GM21423 (cell line): ENCODE data around the gene CDCP2.
"Not testable (repeated sequence)": the region's sequence is repeated elsewhere in the genome, so short reads cannot be mapped to it uniquely, and the experiment has no call there.

Source experiments
- ATAC-seq: cut with Tn5 transposase; IDR thresholded peaks from one replicate; pipeline ENCODE4 v1.9.1; 2021; ENCODE audit warnings: mild to moderate bottlenecking, moderate library complexity; ENCODE audit not compliant: unreplicated experiment

CDCP2 gene

DNA sequence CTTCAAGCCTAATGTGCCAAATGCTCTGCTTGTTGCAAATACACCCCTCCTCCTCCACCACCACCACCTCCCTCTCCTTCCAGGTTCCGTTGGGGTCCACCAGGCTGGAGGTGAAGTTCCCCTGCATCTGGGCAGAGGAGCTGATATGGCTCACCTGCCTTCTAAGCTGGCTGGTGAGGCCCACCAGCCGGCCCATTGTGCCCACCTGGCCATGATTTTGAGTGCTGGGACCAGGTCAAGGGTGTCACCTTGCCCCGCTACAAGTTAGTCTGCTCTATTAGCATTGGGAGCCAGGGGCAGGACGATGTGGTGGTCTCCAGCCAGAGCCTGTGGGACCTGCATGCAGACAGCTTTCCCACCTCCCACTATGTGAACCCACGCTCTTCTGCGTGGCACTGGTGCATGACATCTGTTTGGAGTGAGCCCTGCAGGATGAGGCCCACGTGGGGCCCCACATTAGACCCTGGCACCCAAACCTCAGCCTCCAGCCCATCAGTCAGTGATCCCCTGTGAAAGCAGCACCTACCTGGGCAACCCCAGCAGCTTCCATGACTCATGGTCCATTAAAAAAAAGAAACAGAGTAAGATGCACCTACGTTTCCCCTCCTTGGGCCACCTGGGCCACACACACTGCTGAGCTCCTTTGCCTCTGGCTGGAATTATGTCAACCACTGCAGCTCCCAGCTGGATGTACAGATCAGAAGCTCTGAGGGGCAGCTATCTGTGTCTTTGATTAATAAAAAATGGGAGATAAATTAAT is 15.6 kb upstream of the CDCP2 start:
- ATAC-seq: no peak

GRCh38 chr1:54167422-54168139 is 14.8 kb upstream of the CDCP2 start:
- ATAC-seq: no peak

DNA sequence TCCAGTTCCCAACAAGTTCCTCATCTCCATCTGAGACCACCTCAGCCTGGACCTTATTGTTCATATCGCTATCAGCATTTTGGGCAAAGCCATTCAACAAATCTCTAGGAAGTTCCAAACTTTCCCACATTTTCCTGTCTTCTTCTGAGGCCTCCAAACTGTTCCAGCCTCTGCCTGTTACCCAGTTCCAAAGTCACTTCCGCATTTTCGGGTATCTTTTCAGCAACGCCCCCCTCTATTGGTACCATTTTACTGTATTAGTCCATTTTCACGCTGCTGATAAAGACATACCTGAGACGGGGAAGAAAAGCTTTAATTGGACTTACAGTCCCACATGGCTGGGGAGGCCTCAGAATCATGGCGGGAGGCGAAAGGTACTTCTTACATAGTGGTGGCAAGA is 13.6 kb upstream of the CDCP2 start:
- not testable (repeated sequence) for ATAC-seq

GRCh38 chr1:54165146-54165545 is 12.3 kb upstream of the CDCP2 start:
- ATAC-seq: no peak

DNA sequence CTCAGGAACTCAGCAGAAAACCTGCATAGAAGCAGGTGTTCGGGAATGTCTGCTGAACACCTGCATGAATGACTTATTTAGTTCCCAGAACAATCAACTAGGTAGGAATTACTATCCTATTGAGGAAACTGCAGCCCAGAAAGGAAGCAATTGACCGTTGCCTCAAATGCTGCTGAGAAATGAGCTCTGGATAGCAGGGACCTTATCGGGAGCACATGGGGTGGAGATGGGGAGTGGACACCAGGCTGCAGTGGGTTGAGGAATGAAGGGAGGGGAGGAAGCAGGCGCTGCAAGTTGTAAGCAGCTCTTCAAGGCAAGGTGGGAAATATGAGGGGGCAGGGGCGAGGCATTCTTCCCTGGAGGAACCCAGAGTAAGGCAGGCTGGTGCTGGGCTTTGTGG is 10.8 kb upstream of the CDCP2 start:
- ATAC-seq: no peak

DNA sequence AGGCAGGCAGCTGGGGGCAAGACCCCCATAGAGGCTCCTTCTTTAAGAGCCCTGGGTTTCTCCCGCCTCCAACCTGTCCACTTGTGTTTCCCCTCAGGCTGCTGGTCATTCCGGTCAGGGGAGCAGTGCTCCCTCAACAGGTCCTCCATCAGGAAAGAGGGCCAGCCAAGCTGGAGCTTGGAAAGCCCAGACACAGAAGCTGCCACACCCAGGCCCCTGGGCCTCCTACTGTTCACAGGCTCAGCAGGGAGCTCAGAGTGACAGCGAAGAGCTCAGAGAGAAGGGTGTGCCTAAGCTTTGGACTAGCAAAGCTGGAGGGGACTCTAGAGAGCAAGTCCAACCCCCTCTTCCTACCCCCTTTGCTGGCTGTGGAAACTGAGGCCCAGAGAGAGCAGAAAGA is 10.3 kb upstream of the CDCP2 start:
- ATAC-seq: no peak

DNA sequence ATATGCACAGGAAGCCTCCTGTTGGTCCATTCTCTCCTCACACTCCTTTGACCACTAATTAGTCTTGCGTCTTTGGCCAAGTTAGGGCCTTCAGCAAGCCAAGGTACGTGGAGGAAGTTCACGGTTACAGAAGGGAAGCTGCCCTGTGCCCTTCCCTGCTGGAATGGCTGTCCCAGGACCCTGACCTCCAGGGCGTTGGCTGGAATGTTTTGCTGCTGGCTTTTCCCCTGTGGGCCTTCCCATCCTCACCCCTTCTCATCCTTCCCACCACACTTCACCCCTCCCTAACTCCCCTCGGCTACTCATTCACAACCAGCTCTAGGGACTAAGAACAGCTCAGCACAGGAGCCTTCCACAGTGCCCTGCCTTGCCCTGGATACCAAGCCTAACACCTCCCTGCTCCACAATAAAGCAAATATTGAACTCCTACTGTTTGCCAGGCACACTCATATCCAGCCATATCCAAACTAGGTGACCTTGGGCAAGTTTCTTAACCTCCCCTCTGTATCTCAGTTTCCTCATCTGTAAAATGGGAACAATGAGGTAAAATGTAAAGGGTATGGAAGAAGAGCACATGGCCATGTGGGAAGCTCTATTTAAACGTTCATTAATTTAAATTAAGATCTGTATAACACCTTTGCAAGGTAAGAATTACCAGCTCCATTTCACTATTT is 8.8 kb upstream of the CDCP2 start:
- ATAC-seq: no peak

DNA sequence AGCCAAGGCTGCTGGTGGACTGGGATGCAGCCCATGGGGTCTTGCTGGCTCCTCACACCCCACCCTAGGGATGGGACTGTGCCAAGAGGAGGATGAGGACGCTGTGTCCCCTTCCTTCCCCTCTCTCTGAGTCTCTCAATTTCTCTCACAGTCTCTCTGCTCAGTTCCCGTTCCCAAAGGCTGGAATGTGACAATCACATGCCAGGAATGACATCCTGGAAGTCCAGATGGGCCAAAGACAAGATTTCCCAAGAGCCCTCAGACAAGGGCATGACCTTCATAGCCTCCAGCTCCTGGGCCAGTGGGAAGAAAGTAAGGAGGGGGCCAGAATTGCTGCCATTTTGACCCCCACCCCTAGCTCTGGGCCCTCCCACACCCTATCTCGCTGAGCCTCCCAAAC is 7.6 kb upstream of the CDCP2 start:
- no peak for ATAC-seq

GRCh38 chr1:54159733-54160316 is 7.0 kb upstream of the CDCP2 start:
- no peak for ATAC-seq

GRCh38 chr1:54158071-54158470 is 5.3 kb upstream of the CDCP2 start:
- no peak for ATAC-seq

- no peak for ATAC-seq
Observed at GRCh38 chr1:54157401-54157800, 4.6 kb upstream of the CDCP2 start.

DNA sequence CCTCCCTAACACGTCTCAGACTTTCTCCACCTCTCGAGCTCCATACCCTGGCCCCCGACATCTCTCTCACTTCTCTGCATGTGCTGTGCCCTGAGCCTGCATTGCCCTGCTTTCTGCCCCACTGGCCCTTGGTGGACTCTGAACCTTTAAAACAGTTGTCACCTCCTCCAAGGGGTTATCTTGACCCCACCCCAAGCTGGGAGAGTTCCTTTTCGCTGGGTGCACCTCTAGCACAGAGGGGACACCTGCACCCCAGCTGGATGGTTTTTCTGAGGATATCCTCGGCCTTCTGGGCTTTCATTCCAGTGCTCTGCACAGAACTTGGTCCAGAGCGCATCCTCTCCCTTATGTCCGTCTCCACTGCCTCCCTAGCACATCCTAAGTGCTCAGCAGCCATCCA is 4.2 kb upstream of the CDCP2 start:
- ATAC-seq: no peak

GRCh38 chr1:54156201-54156600 is 3.4 kb upstream of the CDCP2 start:
- no peak for ATAC-seq

DNA sequence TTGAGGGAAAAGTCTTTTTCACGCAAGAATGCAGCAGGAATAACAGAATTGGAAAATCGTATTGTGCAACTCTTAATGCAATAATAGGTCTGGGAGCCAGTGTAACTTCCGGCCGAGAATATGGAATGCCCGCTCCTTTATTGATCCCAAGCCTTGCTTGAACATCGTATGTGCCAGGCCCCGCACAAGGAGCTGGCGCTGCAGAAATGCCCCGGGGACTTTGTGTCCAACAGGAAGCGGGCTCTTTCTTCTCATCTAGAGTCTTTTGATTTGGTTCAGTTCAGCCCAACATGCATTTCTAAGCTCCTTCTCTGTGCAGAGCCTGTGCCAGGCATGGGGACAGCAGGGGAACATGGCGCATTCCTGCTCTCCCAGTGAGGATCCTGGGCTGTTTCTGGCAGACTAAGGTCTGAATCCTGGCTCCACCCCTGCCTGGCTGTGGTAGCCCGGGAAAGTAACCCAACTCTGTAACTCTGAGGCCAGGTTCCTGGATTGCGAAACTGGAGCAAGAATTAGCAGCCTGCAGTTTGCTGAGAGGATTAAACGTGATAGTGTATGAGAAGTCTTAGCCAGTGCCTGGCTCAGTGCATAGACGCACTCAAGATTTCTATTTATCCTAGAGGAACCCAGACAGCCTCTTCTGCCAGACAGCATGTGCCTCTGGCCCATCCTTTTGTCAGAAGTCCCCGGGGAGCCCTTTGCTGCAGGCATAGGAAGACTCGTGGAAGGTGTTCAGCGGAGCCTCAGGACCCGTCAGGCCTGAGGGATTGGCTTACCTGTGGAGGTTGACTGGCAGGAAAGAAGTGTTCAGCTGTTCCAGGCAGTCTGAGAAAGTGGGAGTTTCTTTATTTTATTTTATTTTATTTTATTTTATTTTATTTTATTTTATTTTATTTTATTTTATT is 987 bp upstream of the CDCP2 start:
- ATAC-seq: no peak

DNA sequence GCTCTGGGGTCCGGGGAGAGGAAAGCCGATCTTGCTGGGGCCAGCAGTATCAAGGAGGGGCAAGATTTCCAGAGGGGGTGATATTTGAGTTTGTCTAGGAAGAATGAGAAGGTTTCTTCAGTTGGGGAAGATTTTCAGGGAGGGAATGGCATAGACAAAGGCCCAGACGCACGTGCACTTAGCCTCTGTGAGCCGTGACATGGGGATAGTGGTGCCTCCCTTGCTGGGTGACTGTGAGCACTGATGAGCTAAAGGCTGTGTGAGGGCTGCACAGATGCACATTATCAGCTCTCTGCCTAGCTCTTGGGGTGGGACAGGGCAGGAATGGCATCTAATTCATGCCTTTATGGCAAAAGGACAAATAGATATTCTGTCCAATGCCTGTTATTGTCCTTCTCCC is 1.8 kb downstream of the CDCP2 start:
- no peak for ATAC-seq

DNA sequence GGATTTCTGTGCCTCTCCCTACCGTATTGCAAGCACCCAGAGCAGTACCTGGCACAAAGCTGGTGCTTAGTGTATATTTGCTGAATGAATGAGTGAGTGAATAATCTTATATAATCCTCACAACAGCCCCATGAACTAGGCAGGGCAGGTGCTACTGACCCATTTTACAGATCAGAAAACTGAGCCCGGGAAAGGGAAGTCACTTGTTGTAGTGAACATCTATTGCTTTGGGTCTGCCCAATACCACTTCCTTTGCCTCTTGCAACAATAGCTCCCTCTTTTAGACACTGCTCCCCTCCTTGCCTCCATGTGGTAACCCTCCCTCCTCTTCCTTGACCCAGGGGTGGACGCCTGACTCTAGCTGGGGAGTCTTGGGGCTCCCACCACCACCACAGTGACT is 3.1 kb downstream of the CDCP2 start:
- ATAC-seq: no peak

DNA sequence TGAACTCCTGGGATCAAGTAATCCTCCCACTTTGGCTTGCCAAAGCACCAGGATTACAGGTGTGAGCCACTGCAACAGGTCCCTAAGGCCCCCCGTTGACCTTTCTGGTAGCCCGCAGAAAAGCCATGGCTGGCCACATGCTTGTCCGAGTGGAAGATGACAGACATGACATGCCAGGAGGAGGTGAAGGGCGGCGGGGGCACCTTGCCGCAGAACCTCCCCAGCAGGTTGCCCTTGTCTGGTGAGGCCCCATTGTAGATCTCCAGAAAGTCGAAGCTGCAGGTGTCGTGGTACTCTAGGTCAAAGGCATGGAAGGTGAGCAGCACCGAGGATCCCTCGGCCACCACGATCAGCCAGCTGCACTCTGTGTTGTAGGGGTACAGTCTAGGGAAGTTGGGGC is 8.4 kb downstream of the CDCP2 start:
- ATAC-seq: no peak

DNA sequence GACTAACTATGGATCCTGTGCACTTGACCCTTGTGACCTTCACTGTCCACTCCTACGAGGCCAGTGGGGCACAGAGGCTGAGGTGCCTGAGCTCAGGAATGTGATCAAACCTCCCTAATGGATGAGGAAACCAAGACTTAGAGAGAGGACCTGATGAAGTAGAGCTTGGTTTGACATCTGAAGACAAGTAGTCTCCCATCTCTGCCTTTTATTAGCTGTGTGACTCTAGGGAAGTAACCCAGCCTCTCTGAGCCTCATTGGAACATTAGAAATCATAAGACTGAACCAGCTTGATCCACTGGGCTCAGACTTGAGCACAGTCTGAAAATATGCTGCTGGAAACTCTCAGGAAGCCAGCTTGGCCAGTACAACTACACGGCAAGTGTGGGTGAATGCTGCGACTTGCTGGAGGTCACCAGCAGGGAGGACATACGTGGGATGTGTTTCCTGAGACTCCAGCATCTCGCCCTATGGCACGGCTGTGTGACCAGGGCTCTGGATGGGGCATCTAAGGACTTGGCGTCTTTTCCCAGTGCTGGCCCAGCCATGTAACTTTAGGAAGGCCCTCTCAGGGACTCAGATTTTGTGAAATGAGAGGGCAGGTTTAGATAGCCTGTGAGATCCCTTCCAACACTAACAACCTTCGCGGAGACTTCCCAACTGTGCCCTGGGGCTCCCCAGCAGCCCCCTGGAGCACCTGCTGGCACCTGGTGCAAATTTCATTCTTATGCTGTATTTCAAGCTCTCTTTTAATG is 10.5 kb downstream of the CDCP2 start:
- no peak for ATAC-seq

- ATAC-seq: no peak
Observed at GRCh38 chr1:54139711-54140110, 13.1 kb downstream of the CDCP2 start.

- ATAC-seq: no peak
Observed at GRCh38 chr1:54138994-54139393, 13.8 kb downstream of the CDCP2 start.
